Glutamatergic neuron (in vitro differentiated cells): ENCODE results near the gene TMEM37. TPM values are rescaled to one million over a fixed set of nuclear protein-coding genes. Genes with fewer than 3 reads are reported as not detected.

Source experiments
- DNase-seq: peaks from one replicate; pipeline ENCODE4 v3.0.0; 2022
- H3K27ac Mint-ChIP-seq: one replicate; pipeline ENCODE4 v1.8.0; 2020; ENCODE audit warnings: mild to moderate bottlenecking, mixed read lengths, inconsistent platforms; ENCODE audit not compliant: unreplicated experiment
- H3K27me3 Mint-ChIP-seq: one replicate; pipeline ENCODE4 v1.8.0; 2020; ENCODE audit warnings: mild to moderate bottlenecking, moderate library complexity, mixed read lengths, inconsistent platforms; ENCODE audit not compliant: unreplicated experiment
- H3K36me3 Mint-ChIP-seq: one replicate; pipeline ENCODE4 v1.8.0; 2020; ENCODE audit warnings: mild to moderate bottlenecking, mixed read lengths, inconsistent platforms; ENCODE audit not compliant: unreplicated experiment
- H3K4me1 Mint-ChIP-seq: one replicate; pipeline ENCODE4 v1.8.0; 2020; ENCODE audit warnings: mild to moderate bottlenecking, low read depth, mixed read lengths, inconsistent platforms; ENCODE audit not compliant: unreplicated experiment
- H3K4me3 Mint-ChIP-seq: one replicate; pipeline ENCODE4 v1.8.0; 2020; ENCODE audit warnings: mild to moderate bottlenecking, mixed read lengths, inconsistent platforms; ENCODE audit not compliant: unreplicated experiment
- H3K9me3 Mint-ChIP-seq: one replicate; pipeline ENCODE4 v1.8.0; 2020; ENCODE audit warnings: mild to moderate bottlenecking, moderate library complexity, mixed read lengths, inconsistent platforms; ENCODE audit not compliant: unreplicated experiment
- CTCF ChIP-seq: fragments of 200-600 bp; sonication (generic); IDR thresholded peaks from one replicate; pipeline ENCODE4 v1.5.0; 2021; ENCODE audit not compliant: partially characterized antibody, unreplicated experiment
- total RNA-seq: library from RNA; stranded (reverse); fragmentation: NEBNext Ultra II Directional; extraction: Animal tissue kit (Norgen Biotek cat#: 25700); gene quantifications from one replicate; pipeline ENCODE4 v1.2.1, GENCODE V29; 2021; ENCODE audit not compliant: unreplicated experiment

The TMEM37 gene
- total RNA-seq, 1 donor from 2014 or later: not detected

- Mint-ChIP-seq H3K9me3 (no peaks in the 10 kb centered on the region), H3K27ac (no peak overlapping the region), H3K4me1 (no peaks in the 10 kb centered on the region), H3K36me3 (no peaks in the 10 kb centered on the region), H3K4me3 (no peak overlapping the region), H3K27me3 (peaks cover 3% of the 10 kb centered on the region)
- no peak for DNase-seq
- TF ChIP-seq CTCF: no peak
These were observed 10.6 kb downstream of the TMEM37 start for GRCh38 chr2:119442226-119442619.

- H3K36me3 Mint-ChIP-seq: no peaks in the 10 kb centered on the region
- TF ChIP-seq CTCF: no peak
These were observed 11.2 kb downstream of the TMEM37 start for GRCh38 chr2:119442850-119443249.

GRCh38 chr2:119446037-119446436 is 14.4 kb downstream of the TMEM37 start:
- H3K4me3 Mint-ChIP-seq: no peak overlapping the region
- H3K4me1 Mint-ChIP-seq: no peaks in the 10 kb centered on the region

More at GRCh38 chr2:119442850-119443249, 11.2 kb downstream of the TMEM37 start:
- no peak for DNase-seq
- no peaks in the 10 kb centered on the region for H3K4me1 Mint-ChIP-seq
- no peak overlapping the region for H3K27ac Mint-ChIP-seq
- peaks cover 3% of the 10 kb centered on the region for H3K27me3 Mint-ChIP-seq
- H3K4me3 Mint-ChIP-seq: no peak overlapping the region
- H3K9me3 Mint-ChIP-seq: no peaks in the 10 kb centered on the region

GRCh38 chr2:119448427-119449141 is 16.9 kb downstream of the TMEM37 start:
- TF ChIP-seq CTCF: no peak
- no peaks in the 10 kb centered on the region for H3K27me3 Mint-ChIP-seq
- no peak overlapping the region for H3K4me3 Mint-ChIP-seq
- H3K4me1 Mint-ChIP-seq: no peaks in the 10 kb centered on the region
- H3K36me3 Mint-ChIP-seq: peaks cover 3% of the 10 kb centered on the region
- H3K27ac Mint-ChIP-seq: no peak overlapping the region
- DNase-seq: no peak
- no peaks in the 10 kb centered on the region for H3K9me3 Mint-ChIP-seq

More at GRCh38 chr2:119446037-119446436, 14.4 kb downstream of the TMEM37 start:
- TF ChIP-seq CTCF: no peak
- H3K36me3 Mint-ChIP-seq: peaks cover 3% of the 10 kb centered on the region
- H3K9me3 Mint-ChIP-seq: no peaks in the 10 kb centered on the region
- no peaks in the 10 kb centered on the region for H3K27me3 Mint-ChIP-seq
- DNase-seq: no peak
- no peak overlapping the region for H3K27ac Mint-ChIP-seq

GRCh38 chr2:119449521-119449920 is 17.9 kb downstream of the TMEM37 start:
- Mint-ChIP-seq H3K27ac (no peak overlapping the region), H3K4me3 (no peak overlapping the region), H3K4me1 (no peaks in the 10 kb centered on the region), H3K9me3 (no peaks in the 10 kb centered on the region), H3K36me3 (peaks cover 3% of the 10 kb centered on the region), H3K27me3 (no peaks in the 10 kb centered on the region)
- TF ChIP-seq CTCF: no peak
- DNase-seq: no peak
